Mucosa of descending colon (tissue), 3 donors: ENCODE measurements around the gene NODAL. TPM values are rescaled to one million over a fixed set of nuclear protein-coding genes. Genes with fewer than 3 reads are reported as not detected.
A peak's percentile ranks its signal among the peaks of the same experiment; 100 is the strongest.

ENCODE experiments used
- ATAC-seq: fragments of 200-7000 bp; cut with Tn5 transposase; one replicate; pipeline ENCODE4 v1.9.1; 2020; ENCODE audit warnings: mild to moderate bottlenecking, moderate library complexity
- DNase-seq, 3 donors: peaks; one replicate each; pipeline ENCODE4 v3.0.0-alpha.2; 2020
- H3K36me3 ChIP-seq: fragments of 200-600 bp; one replicate; pipeline ENCODE4 v1.8.0; 2021; ENCODE audit warnings: low read depth, mild to moderate bottlenecking
- H3K4me1 ChIP-seq: fragments of 200-600 bp; one replicate; pipeline ENCODE4 v1.8.0; 2021; ENCODE audit warnings: low read depth, mild to moderate bottlenecking
- H3K4me3 ChIP-seq: fragments of 200-600 bp; one replicate; pipeline ENCODE4 v1.8.0; 2021; ENCODE audit warnings: mild to moderate bottlenecking
- H3K9me3 ChIP-seq: fragments of 200-600 bp; one replicate; pipeline ENCODE4 v1.8.0; 2021; ENCODE audit warnings: mild to moderate bottlenecking
- intact Hi-C, 2 donors: fragments of 100-400 bp; cut with DNase I in 1 of 2; cut with micrococcal nuclease in 1 of 2; formaldehyde crosslinking; loops; one replicate each; pipeline versions ENCODE4 v1.11.0 to v1.11.1; 2022; cut with DNase I, micrococcal nuclease
- total RNA-seq, 3 donors: library from RNA; stranded (reverse); fragmentation: NEBNext Ultra II Directional in 2 of 3; extraction: Animal tissue kit (Norgen Biotek cat#: 25700) in 2 of 3; gene quantifications; one replicate each; pipeline versions ENCODE4 v1.2.1 to v1.2.4, GENCODE V29; 2021 to 2023
- TF ChIP-seq, protein P1 (sequence below): fragments of 200-600 bp; IDR thresholded peaks from one replicate; pipeline ENCODE4 v1.8.0; 2022; ENCODE audit warnings: antibody characterized with exemption, mild to moderate bottlenecking
- donor health status: DM: no; HTN: no; CAD: no; lungs with moderate emphysema.
- donor health status: DM: no; HTN: no; CAD: no.
- donor health status: DM: no; HTN: yes; CAD: no.

The NODAL gene
- total RNA-seq, 3 donors from 2014 or later = not detected

- Histone ChIP-seq H3K4me1 (peaks cover 23% of the 10 kb centered on the region), H3K9me3 (no peaks in the 10 kb centered on the region), H3K4me3 (no peak overlapping the region), H3K36me3 (no peaks in the 10 kb centered on the region)
- TF ChIP-seq, protein P1, sequence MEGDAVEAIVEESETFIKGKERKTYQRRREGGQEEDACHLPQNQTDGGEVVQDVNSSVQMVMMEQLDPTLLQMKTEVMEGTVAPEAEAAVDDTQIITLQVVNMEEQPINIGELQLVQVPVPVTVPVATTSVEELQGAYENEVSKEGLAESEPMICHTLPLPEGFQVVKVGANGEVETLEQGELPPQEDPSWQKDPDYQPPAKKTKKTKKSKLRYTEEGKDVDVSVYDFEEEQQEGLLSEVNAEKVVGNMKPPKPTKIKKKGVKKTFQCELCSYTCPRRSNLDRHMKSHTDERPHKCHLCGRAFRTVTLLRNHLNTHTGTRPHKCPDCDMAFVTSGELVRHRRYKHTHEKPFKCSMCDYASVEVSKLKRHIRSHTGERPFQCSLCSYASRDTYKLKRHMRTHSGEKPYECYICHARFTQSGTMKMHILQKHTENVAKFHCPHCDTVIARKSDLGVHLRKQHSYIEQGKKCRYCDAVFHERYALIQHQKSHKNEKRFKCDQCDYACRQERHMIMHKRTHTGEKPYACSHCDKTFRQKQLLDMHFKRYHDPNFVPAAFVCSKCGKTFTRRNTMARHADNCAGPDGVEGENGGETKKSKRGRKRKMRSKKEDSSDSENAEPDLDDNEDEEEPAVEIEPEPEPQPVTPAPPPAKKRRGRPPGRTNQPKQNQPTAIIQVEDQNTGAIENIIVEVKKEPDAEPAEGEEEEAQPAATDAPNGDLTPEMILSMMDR = no peak
- intact Hi-C loops = no loop called here
- no peak for ATAC-seq
- DNase-seq = no peak
These were observed 3.3 kb upstream of the NODAL start for GRCh38 chr10:70444744-70445143.

DNA sequence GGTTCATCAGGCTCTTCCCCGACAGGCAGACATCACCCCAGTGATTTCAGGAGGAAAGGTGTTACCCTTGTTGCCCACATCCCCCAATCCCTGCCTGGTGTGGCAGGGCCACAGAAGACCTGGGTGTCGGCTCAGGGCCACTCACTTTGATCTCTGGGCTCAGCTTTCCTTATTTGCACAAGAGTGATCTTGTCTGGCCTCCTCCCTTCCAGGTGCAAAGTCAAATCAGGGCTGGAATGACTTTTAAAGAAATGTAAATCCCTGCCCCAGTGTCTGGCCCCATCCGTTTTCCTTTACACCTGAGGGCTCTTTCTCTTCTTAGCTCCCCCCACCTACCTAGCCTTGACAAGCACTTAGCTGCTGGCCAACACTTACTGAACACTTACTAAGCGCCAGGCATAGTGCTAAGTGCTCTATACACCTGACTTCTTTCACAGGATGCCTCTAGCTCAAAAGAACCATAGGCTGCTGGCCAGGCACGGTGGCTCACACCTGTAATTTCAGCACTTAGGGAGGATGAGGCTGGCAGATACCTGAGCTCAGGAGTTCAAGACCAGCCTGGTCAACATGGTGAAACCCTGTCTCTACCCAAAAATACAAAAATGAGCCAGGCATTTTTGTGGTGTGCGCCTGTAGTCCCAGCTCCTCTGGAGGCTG, 979 bp upstream of the NODAL start:
- DNase-seq = peak in 2 of 3 donors; percentile 53 to 67
- Histone ChIP-seq H3K36me3 (no peaks in the 10 kb centered on the region), H3K4me3 (no peak overlapping the region), H3K9me3 (no peaks in the 10 kb centered on the region), H3K4me1 (peaks cover 23% of the 10 kb centered on the region)
- peak; percentile 77 for ATAC-seq
- intact Hi-C loops = loop anchor here in 1 of 2 donors (1.0 kb wide), 1 partner anchor 11 kb away; no protein-coding TSS in a partner anchor
- TF ChIP-seq, protein P1 = no peak

DNA sequence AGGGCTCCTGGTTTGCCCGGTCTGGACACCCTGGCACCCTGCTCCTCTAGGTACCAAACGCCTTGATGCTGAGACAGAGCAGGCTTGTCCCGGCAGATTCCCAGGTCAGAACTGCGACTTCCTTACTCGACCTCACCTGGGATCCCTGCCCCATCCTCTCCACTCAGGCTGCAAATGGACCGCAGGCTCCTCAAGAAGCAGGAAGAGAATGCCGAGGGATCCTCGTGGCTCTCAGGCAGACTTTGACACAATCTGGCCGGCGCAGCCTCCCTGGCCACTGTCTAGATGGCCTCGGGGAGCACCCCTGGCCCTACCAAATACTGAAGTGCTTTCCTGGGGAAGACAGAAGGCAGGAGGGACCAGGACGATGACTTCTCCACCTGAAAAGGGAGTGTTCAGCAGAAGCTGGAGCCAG, 421 bp upstream of the NODAL start:
- TF ChIP-seq, protein P1 = no peak
- DNase-seq (peak in 1 of 3 donors; percentile 36), ATAC-seq (peak; percentile 33)
- Histone ChIP-seq H3K4me3 (no peak overlapping the region), H3K4me1 (peaks cover 23% of the 10 kb centered on the region), H3K36me3 (no peaks in the 10 kb centered on the region), H3K9me3 (no peaks in the 10 kb centered on the region)
- intact Hi-C loops = loop anchor here in 1 of 2 donors (1.0 kb wide), 1 partner anchor 11 kb away; no protein-coding TSS in a partner anchor

DNA sequence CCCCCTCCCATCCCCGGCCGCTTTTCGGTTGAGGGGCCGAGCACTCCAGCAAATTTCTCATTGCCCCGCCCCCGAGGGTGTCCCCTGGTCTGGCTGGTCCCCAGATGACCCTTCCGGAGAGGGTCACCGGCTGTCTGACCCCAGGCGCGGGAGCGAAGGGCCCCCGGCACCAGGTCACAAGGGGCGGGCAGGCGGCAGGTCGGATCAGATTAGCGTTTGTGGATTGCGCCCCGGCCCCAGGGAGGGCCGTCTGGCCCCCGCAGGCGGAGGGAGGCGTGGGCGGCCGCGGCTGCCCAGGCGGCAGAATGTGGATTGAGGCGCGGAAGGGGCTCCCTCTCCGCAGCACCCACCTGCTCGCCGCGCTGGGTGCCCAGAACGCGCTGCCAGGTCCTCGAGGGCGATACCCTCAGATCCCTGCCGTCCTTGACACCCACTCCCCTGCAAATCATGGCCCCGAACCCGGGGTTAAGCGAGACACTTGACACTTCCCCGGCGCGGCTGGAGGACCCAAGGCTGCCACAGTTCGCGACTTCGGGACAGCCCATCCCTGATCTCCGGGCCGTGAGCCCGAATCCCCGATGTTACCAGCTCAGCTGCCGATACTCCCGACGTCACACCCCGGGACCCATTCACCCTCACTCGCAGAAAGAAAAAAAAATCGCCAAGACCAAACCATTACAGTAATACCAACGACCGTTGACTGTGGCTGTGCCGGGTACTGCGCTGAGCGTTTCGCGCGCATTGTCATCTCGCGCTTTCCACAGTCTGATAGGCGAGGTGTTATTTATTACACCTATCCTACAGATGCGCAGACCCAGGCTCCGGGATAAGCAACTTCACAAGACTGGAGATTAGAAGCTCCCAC, 953 bp downstream of the NODAL start:
- intact Hi-C loops = no loop called here
- TF ChIP-seq, protein P1 = no peak
- no peak for DNase-seq
- H3K9me3 ChIP-seq = no peaks in the 10 kb centered on the region
- ATAC-seq = no peak
- peaks cover 23% of the 10 kb centered on the region for H3K4me1 ChIP-seq
- H3K4me3 ChIP-seq = no peak overlapping the region
- no peaks in the 10 kb centered on the region for H3K36me3 ChIP-seq

- intact Hi-C loops = no loop called here
- ATAC-seq (no peak), DNase-seq (no peak)
- Histone ChIP-seq H3K36me3 (no peaks in the 10 kb centered on the region), H3K9me3 (no peaks in the 10 kb centered on the region), H3K4me1 (peaks cover 18% of the 10 kb centered on the region), H3K4me3 (no peak overlapping the region)
- TF ChIP-seq, protein P1 = no peak
These were observed 3.8 kb downstream of the NODAL start for GRCh38 chr10:70437721-70438120.
